ENCODE results near the gene TAS1R3. TPM values are rescaled to one million over a fixed set of nuclear protein-coding genes. Genes with fewer than 3 reads are reported as not detected.

The TAS1R3 gene
- total and polyA plus RNA-seq, 10 of the 15 experiments (the other 5 are each of a cell fraction or from before 2014, with no cell fraction given): 0.04 to 0.51 (median 0.08) TPM; not detected in 3

DNA sequence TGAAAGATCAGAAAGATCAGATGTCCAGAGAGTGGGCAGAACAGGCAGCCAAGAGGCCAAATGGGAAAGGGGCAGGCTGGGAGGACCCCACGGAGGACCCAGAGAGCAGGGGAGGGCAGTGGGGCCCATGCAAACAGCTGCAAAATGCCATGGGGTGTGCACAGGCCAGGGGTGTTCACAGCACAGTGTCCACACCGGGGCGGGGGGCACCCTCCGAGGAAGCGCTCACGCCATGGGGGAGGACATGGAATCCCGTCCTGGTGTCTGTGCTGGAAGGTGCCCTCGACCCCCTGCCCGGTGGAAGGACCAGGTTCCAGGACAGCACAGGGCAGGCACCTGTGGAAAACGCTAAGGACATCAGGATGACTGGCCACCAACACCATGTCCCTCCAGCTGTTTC is 8.1 kb upstream of the TAS1R3 start (continued):
- TF ChIP-seq ETV6 (conservative IDR thresholded peaks at IDR 0.05 in 1 of 2, IDR thresholded peaks at IDR 0.05 in 1 of 2; ENCODE audit: borderline replicate concordance in 1 of 2, low read depth in 1 of 2): no peak

DNA sequence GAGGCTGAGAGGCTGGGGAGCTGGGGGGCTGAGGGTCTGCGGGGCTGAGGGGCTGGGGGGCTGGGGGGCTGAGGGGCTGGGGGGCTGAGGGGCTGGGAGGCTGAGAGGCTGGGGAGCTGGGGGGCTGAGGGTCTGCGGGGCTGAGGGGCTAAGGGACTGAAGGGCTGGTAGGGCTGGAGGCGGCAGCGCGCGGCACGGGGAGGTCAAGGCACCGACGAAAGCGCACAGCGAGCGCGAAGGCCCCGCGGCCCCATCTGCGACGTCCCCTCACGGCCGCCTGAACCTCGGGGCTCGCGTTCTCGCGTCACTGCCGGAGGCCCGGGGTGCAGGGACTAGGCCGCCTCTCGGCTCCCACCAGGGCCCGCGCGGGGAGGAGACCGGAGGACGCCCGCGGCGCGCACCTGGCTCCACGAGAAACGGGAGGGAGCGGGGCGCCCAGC is 7.0 kb upstream of the TAS1R3 start:
- DNase-seq (ENCODE audit: low read depth, low spot score) (no peak), ATAC-seq (peak; percentile 54), FAIRE-seq (no peak)
- Histone ChIP-seq H3K4me2 (ENCODE audit: control insufficient read depth, insufficient read depth) (0 out of 2 replicates have a peak overlapping the region, but pooled peaks have one; percentile 48), H4K20me1 (ENCODE audit: control insufficient read depth, insufficient read depth) (no peaks in the 10 kb centered on the region), H2AFZ (ENCODE audit: control insufficient read depth, low read depth, low read length) (peak overlapping the region; percentile 61), H3K9ac (ENCODE audit: control insufficient read depth, insufficient read depth, low read length) (peak overlapping the region; percentile 78), H3K27me3 (replicated peaks in 1 of 2; ENCODE audit: control insufficient read depth in 2 of 2, insufficient read depth in 2 of 2, low read length in 1 of 2) (no peaks in the 10 kb centered on the region), H3K27ac (ENCODE audit: control insufficient read depth, insufficient read depth) (peak overlapping the region; percentile 78), H3K4me1 (ENCODE audit: control insufficient read depth, insufficient read depth, low read length) (peaks cover 10% of the 10 kb centered on the region), H3K79me2 (ENCODE audit: control insufficient read depth, insufficient read depth, low read length) (peaks cover 44% of the 10 kb centered on the region), H3K9me3 (replicated peaks; ENCODE audit: control insufficient read depth, insufficient read depth, low read length) (no peaks in the 10 kb centered on the region), H3K36me3 (ENCODE audit: control insufficient read depth in 2 of 2, insufficient read depth in 2 of 2, low read length in 1 of 2) (peaks cover 0 to 4% of the 10 kb centered on the region in 2 experiments; a peak in 3 of 4 replicates), H3K4me3 (peak overlapping the region; percentile 88; the same call in 1 of the 2 replicates)
- ChIA-PET POLR2A (no interaction called here), SMC1A (ENCODE audit: uncharacterized antibody, unreplicated experiment) (no interaction called here), CTCF (no interaction called here), RAD21 (ENCODE audit: unreplicated experiment) (no interaction called here)
- 0% methylated on average over 14 of the region's 41 CpGs for WGBS (ENCODE audit: insufficient coverage, insufficient replicate concordance, low lambda C conversion rate, missing lambda C conversion rate)
- intact Hi-C loops (cut with micrococcal nuclease; ENCODE audit: unreplicated experiment): no loop called here
- no TSS peak for BruUV-seq (replicated peaks)
- in situ Hi-C loops (cut with MboI): no loop called here
- TF ChIP-seq BACH1 (IDR thresholded peaks at IDR 0.05; ENCODE audit: borderline replicate concordance): peak; percentile 24; the same call in 1 of the 2 replicates
- no peak for TF ChIP-seq EZH2 (IDR thresholded peaks at IDR 0.05; ENCODE audit: borderline replicate concordance, control insufficient read depth, low read depth, low read length)
- 0 out of 2 replicates have a peak, but pooled peaks have one; percentile 9 for TF ChIP-seq TCF12 (IDR thresholded peaks at IDR 0.05; ENCODE audit: low read depth, low read length)
- TF ChIP-seq SMARCA5 (IDR thresholded peaks at IDR 0.05): 0 out of 2 replicates have a peak, but pooled peaks have one; percentile 30
- TF ChIP-seq BHLHE40 (IDR thresholded peaks at IDR 0.05; ENCODE audit: borderline replicate concordance in 1 of 2, low read depth in 2 of 2, low read length in 1 of 2): 0 out of 4 replicates have a peak, but pooled peaks of 1 of the 2 experiments have one; percentile 3
- no peak for TF ChIP-seq TBL1XR1 (IDR thresholded peaks at IDR 0.05; ENCODE audit: low read depth, low read length)
- TF ChIP-seq GATAD2B (conservative IDR thresholded peaks at IDR 0.05; ENCODE audit: low read depth): peak; percentile 26; the same call in 1 of the 2 replicates
- TF ChIP-seq, protein P1, sequence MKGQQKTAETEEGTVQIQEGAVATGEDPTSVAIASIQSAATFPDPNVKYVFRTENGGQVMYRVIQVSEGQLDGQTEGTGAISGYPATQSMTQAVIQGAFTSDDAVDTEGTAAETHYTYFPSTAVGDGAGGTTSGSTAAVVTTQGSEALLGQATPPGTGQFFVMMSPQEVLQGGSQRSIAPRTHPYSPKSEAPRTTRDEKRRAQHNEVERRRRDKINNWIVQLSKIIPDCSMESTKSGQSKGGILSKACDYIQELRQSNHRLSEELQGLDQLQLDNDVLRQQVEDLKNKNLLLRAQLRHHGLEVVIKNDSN (IDR thresholded peaks at IDR 0.05; ENCODE audit: borderline replicate concordance, extremely low read length, insufficient read depth, low read depth, low read length): no peak
- no peak for TF ChIP-seq ETV6 (conservative IDR thresholded peaks at IDR 0.05 in 1 of 2, IDR thresholded peaks at IDR 0.05 in 1 of 2; ENCODE audit: borderline replicate concordance in 1 of 2, low read depth in 1 of 2)
- no peak for TF ChIP-seq SPI1 (IDR thresholded peaks at IDR 0.05; ENCODE audit: borderline replicate concordance, insufficient read depth, low read depth, low read length)
- 0 out of 2 replicates have a peak, but pooled peaks have one; percentile 37 for TF ChIP-seq ZNF207 (IDR thresholded peaks at IDR 0.05; ENCODE audit: borderline replicate concordance)
- no peak for TF ChIP-seq NBN (IDR thresholded peaks at IDR 0.05)
- TF ChIP-seq, protein P2, sequence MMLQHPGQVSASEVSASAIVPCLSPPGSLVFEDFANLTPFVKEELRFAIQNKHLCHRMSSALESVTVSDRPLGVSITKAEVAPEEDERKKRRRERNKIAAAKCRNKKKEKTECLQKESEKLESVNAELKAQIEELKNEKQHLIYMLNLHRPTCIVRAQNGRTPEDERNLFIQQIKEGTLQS (IDR thresholded peaks at IDR 0.05; ENCODE audit: borderline replicate concordance, extremely low read depth, low read depth, low read length): no peak
- 0 out of 2 replicates have a peak, but pooled peaks have one; percentile 32 for TF ChIP-seq RB1 (IDR thresholded peaks at IDR 0.05; ENCODE audit: borderline replicate concordance)
- TF ChIP-seq WRNIP1 (IDR thresholded peaks at IDR 0.05; ENCODE audit: borderline replicate concordance, low read depth, low read length): no peak
- peak; percentile 59 for TF ChIP-seq LARP7 (IDR thresholded peaks at IDR 0.05)
- TF ChIP-seq, protein P3, sequence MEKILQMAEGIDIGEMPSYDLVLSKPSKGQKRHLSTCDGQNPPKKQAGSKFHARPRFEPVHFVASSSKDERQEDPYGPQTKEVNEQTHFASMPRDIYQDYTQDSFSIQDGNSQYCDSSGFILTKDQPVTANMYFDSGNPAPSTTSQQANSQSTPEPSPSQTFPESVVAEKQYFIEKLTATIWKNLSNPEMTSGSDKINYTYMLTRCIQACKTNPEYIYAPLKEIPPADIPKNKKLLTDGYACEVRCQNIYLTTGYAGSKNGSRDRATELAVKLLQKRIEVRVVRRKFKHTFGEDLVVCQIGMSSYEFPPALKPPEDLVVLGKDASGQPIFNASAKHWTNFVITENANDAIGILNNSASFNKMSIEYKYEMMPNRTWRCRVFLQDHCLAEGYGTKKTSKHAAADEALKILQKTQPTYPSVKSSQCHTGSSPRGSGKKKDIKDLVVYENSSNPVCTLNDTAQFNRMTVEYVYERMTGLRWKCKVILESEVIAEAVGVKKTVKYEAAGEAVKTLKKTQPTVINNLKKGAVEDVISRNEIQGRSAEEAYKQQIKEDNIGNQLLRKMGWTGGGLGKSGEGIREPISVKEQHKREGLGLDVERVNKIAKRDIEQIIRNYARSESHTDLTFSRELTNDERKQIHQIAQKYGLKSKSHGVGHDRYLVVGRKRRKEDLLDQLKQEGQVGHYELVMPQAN (conservative IDR thresholded peaks at IDR 0.05): peak; percentile 21; the same call in 1 of the 2 replicates

Data from GM12878 (cell line).